Sigmoid colon (tissue), 7 donors: ENCODE data around the gene IGF2BP2. TPM values are rescaled to one million over a fixed set of nuclear protein-coding genes. Genes with fewer than 3 reads are reported as not detected.
"Not testable (repeated sequence)": the region's sequence is repeated elsewhere in the genome, so short reads cannot be mapped to it uniquely, and the experiment has no call there.

ENCODE experiments used
- DNase-seq: peaks from one replicate; pipeline ENCODE4 v3.0.0-alpha.2; 2019
- H3K27ac ChIP-seq, 4 donors: fragments of 200-600 bp; sonication (generic); one replicate each; pipeline ENCODE4 v1.5.1; 2016 to 2019; ENCODE audit warnings: mild to moderate bottlenecking in 1 of 4
- H3K27me3 ChIP-seq, 3 donors: fragments of 200-600 bp; sonication (generic); one replicate each; pipeline ENCODE4 v1.5.1; 2019; ENCODE audit warnings: mild to moderate bottlenecking in 1 of 3
- H3K36me3 ChIP-seq, 4 donors: fragments of 200-600 bp; sonication (generic); one replicate each; pipeline ENCODE4 v1.5.1; 2016 to 2019
- H3K4me1 ChIP-seq, 4 donors: fragments of 200-600 bp; sonication (generic); one replicate each; pipeline ENCODE4 v1.5.1; 2017 to 2019
- H3K4me3 ChIP-seq, 4 donors: fragments of 200-600 bp; sonication (generic); one replicate each; pipeline ENCODE4 v1.5.1; 2017 to 2019; ENCODE audit warnings: mild to moderate bottlenecking in 2 of 4, moderate library complexity in 1 of 4
- H3K9me3 ChIP-seq, 4 donors: fragments of 200-600 bp in 3 of 4; sonication (generic) in 3 of 4; one replicate each; pipeline versions ENCODE4 v1.5.1 to v1.6.1; 2013 to 2019
- EP300 ChIP-seq, 4 donors: sonication (generic); formaldehyde crosslinking; IDR thresholded peaks; one replicate each; pipeline ENCODE4 v1.6.1; 2017; ENCODE audit warnings: antibody characterized with exemption in 4 of 4
- POLR2A ChIP-seq, 2 donors: fragments of 450-650 bp; IDR thresholded peaks; one replicate each; pipeline ENCODE4 v1.6.1; 2016; ENCODE audit warnings: antibody characterized with exemption in 2 of 2, mild to moderate bottlenecking in 2 of 2, moderate library complexity in 2 of 2
- POLR2AphosphoS5 ChIP-seq, 4 donors: sonication (generic); formaldehyde crosslinking; IDR thresholded peaks; one replicate each; pipeline ENCODE4 v1.6.1; 2017; ENCODE audit warnings: antibody characterized with exemption in 4 of 4
- WGBS, 2 donors: extraction: QIAGEN DNeasy Blood & Tissue Kit; methylation state at CpG; one replicate each; pipeline ENCODE4 v1.1.7; 2013; 5-methylcytosine and 5-hydroxymethylcytosine counted together
- intact Hi-C: fragments of 100-400 bp; cut with DNase I; formaldehyde crosslinking; loops from one replicate; pipeline ENCODE4 v1.15.1; 2023
- polyA plus RNA-seq, 3 donors: library from polyadenylated mRNA; stranded (reverse); fragments of 200-250 nt; gene quantifications; one replicate each; pipeline ENCODE4 v1.2.3, GENCODE V29; 2013
- total RNA-seq, 4 donors: library from RNA; depleted of rRNA; stranded (reverse); fragments of >200 nt; gene quantifications; one replicate each; pipeline ENCODE4 v1.1.0, GENCODE V29; 2016
- TF ChIP-seq, protein P1 (sequence below), 4 experiments: fragments of 450-650 bp in 3 of 4; fragments of 200-600 bp in 1 of 4; IDR thresholded peaks; one replicate each; pipeline ENCODE4 v1.5.1; 2016 to 2019; ENCODE audit warnings: antibody characterized with exemption in 4 of 4, mild to moderate bottlenecking in 3 of 4, moderate library complexity in 2 of 4
- donor health status: healthy with polysubstance abuse.
- donor health status: Bipolar disorder and iron deficiency.
- donor health status: healthy.

Gene IGF2BP2
- total and polyA plus RNA-seq, 7 donors: 6.3 to 20.7 (median 14.7) TPM

GRCh38 chr3:185701611-185702261 lies 123.1 kb downstream of the IGF2BP2 start:
- no peak for TF ChIP-seq POLR2AphosphoS5 (IDR thresholded peaks at IDR 0.05)
- no peak for TF ChIP-seq EP300 (IDR thresholded peaks at IDR 0.05)
- TF ChIP-seq, protein P1, sequence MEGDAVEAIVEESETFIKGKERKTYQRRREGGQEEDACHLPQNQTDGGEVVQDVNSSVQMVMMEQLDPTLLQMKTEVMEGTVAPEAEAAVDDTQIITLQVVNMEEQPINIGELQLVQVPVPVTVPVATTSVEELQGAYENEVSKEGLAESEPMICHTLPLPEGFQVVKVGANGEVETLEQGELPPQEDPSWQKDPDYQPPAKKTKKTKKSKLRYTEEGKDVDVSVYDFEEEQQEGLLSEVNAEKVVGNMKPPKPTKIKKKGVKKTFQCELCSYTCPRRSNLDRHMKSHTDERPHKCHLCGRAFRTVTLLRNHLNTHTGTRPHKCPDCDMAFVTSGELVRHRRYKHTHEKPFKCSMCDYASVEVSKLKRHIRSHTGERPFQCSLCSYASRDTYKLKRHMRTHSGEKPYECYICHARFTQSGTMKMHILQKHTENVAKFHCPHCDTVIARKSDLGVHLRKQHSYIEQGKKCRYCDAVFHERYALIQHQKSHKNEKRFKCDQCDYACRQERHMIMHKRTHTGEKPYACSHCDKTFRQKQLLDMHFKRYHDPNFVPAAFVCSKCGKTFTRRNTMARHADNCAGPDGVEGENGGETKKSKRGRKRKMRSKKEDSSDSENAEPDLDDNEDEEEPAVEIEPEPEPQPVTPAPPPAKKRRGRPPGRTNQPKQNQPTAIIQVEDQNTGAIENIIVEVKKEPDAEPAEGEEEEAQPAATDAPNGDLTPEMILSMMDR (IDR thresholded peaks at IDR 0.05): no peak
- TF ChIP-seq POLR2A (IDR thresholded peaks at IDR 0.05): no peak
- WGBS, 2 donors: 64 to 74% methylated on average over 10 of the region's 10 CpGs
- DNase-seq: no peak
- intact Hi-C loops: no loop called here
- Histone ChIP-seq H3K4me1 (no peaks in the 10 kb centered on the region), H3K9me3 (no peaks in the 10 kb centered on the region), H3K27me3 (no peaks in the 10 kb centered on the region), H3K4me3 (no peak overlapping the region), H3K36me3 (no peaks in the 10 kb centered on the region), H3K27ac (no peak overlapping the region)

DNA sequence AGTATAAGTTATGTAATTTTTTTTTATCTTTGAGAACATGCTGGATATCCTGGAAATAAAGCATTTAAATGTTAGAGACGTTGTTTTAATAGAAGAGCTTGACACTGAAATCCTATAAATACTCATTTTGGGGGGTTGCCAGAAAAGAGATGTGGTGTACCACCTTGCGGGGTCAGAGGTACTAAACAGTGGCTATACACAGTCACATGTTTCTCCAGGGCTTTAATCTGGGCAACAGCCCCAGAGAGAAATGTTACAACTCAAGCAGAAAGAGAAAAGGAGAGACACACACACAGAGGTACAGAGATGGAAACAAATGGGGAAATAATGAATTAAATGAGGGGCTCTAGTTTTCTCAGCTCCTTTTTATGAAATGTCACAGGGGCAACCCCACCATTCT lies 124.9 kb downstream of the IGF2BP2 start:
- WGBS, 2 donors: 63 to 78% methylated on average over 2 of the region's 2 CpGs
- Histone ChIP-seq H3K4me1 (no peaks in the 10 kb centered on the region), H3K27ac (no peak overlapping the region), H3K4me3 (no peak overlapping the region), H3K36me3 (no peaks in the 10 kb centered on the region), H3K27me3 (no peaks in the 10 kb centered on the region), H3K9me3 (no peaks in the 10 kb centered on the region)
- DNase-seq: no peak
- intact Hi-C loops: no loop called here
- TF ChIP-seq EP300 (IDR thresholded peaks at IDR 0.05) (no peak), POLR2A (IDR thresholded peaks at IDR 0.05) (no peak), POLR2AphosphoS5 (IDR thresholded peaks at IDR 0.05) (no peak)
- TF ChIP-seq, protein P1 (IDR thresholded peaks at IDR 0.05): no peak

DNA sequence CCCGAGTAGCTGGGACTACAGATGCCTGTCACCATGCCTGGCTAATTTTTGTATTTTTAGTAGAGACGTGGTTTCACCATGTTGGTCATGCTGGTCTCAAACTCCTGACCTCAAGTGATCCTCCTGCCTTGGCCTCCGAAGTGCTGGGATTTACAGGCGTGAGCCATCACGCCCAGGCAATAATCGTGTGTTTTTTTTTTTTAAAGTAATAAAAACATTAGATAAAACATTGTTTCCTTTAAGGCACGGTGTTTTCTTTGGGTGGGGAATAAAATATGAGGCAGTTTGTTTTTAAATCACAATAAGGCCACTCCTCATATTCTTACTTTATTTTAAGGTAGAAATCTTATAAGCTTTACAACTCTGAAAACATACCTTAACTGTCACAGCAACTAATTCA lies 127.6 kb downstream of the IGF2BP2 start:
- H3K27me3 ChIP-seq, intact Hi-C loops: not testable (repeated sequence)
- WGBS, 2 donors: 39 to 70% methylated on average over 7 of the region's 7 CpGs

DNA sequence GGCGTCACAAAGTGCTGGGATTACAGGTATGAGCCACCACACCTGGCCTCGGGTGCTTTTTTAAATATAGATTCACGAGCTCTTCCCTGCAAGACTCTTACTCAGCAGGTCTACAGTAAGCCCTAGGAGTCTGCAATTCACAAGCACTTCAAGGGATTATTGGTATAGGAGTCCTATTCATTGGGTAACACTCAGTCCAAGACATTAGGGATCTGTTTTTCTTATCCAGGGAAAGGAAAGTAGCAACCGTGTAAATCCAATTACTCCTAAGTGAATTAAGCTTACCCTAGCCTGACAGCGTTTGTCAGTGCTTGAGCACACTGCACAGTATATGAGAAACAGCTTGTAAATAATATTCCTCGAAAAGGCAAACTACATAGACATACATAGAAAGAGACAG lies 128.8 kb downstream of the IGF2BP2 start:
- H3K27me3 ChIP-seq: no peaks in the 10 kb centered on the region
- H3K9me3 ChIP-seq: no peaks in the 10 kb centered on the region
- no peak overlapping the region for H3K27ac ChIP-seq
- WGBS, 2 donors: 70 to 81% methylated on average over 6 of the region's 6 CpGs
- TF ChIP-seq POLR2A (IDR thresholded peaks at IDR 0.05) (no peak), POLR2AphosphoS5 (IDR thresholded peaks at IDR 0.05) (no peak), EP300 (IDR thresholded peaks at IDR 0.05) (no peak)
- TF ChIP-seq, protein P1 (IDR thresholded peaks at IDR 0.05): no peak
- H3K4me1 ChIP-seq: no peaks in the 10 kb centered on the region
- DNase-seq: no peak
- H3K4me3 ChIP-seq: no peak overlapping the region
- intact Hi-C loops: no loop called here
- H3K36me3 ChIP-seq: no peaks in the 10 kb centered on the region

More for the DNA sequence above, 127.6 kb downstream of the IGF2BP2 start:
- not testable (repeated sequence) for H3K9me3 ChIP-seq, H3K27ac ChIP-seq, H3K4me3 ChIP-seq, H3K36me3 ChIP-seq, H3K4me1 ChIP-seq, DNase-seq

- no peak for DNase-seq
- H3K4me1 ChIP-seq: no peaks in the 10 kb centered on the region
- no peak overlapping the region for H3K27ac ChIP-seq
- no peaks in the 10 kb centered on the region for H3K9me3 ChIP-seq
- intact Hi-C loops: no loop called here
- no peak for TF ChIP-seq EP300 (IDR thresholded peaks at IDR 0.05)
- TF ChIP-seq, protein P1 (IDR thresholded peaks at IDR 0.05): no peak
- no peak for TF ChIP-seq POLR2AphosphoS5 (IDR thresholded peaks at IDR 0.05)
- no peak for TF ChIP-seq POLR2A (IDR thresholded peaks at IDR 0.05)
- 26 to 65% methylated on average over 4 of the region's 4 CpGs for WGBS, 2 donors
- no peaks in the 10 kb centered on the region for H3K36me3 ChIP-seq
- H3K4me3 ChIP-seq: no peak overlapping the region
- no peaks in the 10 kb centered on the region for H3K27me3 ChIP-seq
Observed at GRCh38 chr3:185693985-185694653, 130.7 kb downstream of the IGF2BP2 start.
